Limb (tissue), 2 donors: ENCODE measurements around the gene NDST4.
"Not testable (repeated sequence)": the region's sequence is repeated elsewhere in the genome, so short reads cannot be mapped to it uniquely, and the experiment has no call there.

Experiments
- DNase-seq, 2 donors: peaks; one replicate each; pipeline ENCODE4 v3.0.0-alpha.2; 2016; ENCODE audit errors: extremely low spot score in 2 of 2

Gene NDST4

GRCh38 chr4:115054836-115055235, 58.6 kb downstream of the NDST4 start:
- DNase-seq: no peak

GRCh38 chr4:115053313-115053712, 60.1 kb downstream of the NDST4 start:
- no peak for DNase-seq

- no peak for DNase-seq
These were observed 70.9 kb downstream of the NDST4 start for GRCh38 chr4:115042496-115042895.

GRCh38 chr4:115030281-115030680, 83.1 kb downstream of the NDST4 start:
- no peak for DNase-seq

GRCh38 chr4:115028682-115029410, 84.6 kb downstream of the NDST4 start:
- no peak for DNase-seq

- no peak for DNase-seq
These were observed 113.5 kb downstream of the NDST4 start for GRCh38 chr4:114999880-115000279.

- no peak for DNase-seq
These were observed 115.1 kb downstream of the NDST4 start for GRCh38 chr4:114998316-114998715.

- DNase-seq: no peak
These were observed 115.7 kb downstream of the NDST4 start for GRCh38 chr4:114997576-114998247.

GRCh38 chr4:114986133-114986532, 127.3 kb downstream of the NDST4 start:
- no peak for DNase-seq

- DNase-seq: no peak
These were observed 132.3 kb downstream of the NDST4 start for GRCh38 chr4:114980932-114981708.

- DNase-seq: not testable (repeated sequence)
These were observed 133.0 kb downstream of the NDST4 start for GRCh38 chr4:114980399-114980798.

GRCh38 chr4:114976901-114977300, 136.5 kb downstream of the NDST4 start:
- no peak for DNase-seq

GRCh38 chr4:114964026-114964425, 149.4 kb downstream of the NDST4 start:
- no peak for DNase-seq

- no peak for DNase-seq
These were observed 167.8 kb downstream of the NDST4 start for GRCh38 chr4:114945616-114946015.

GRCh38 chr4:114941503-114941902, 171.9 kb downstream of the NDST4 start:
- DNase-seq: no peak

GRCh38 chr4:114927881-114928280, 185.5 kb downstream of the NDST4 start:
- DNase-seq: no peak

GRCh38 chr4:114926583-114926982, 186.8 kb downstream of the NDST4 start:
- DNase-seq: peak in 1 of 2 donors; percentile 65

- DNase-seq: no peak
These were observed 189.1 kb downstream of the NDST4 start for GRCh38 chr4:114924311-114924710.

GRCh38 chr4:114922592-114922933, 190.9 kb downstream of the NDST4 start:
- DNase-seq: no peak

- no peak for DNase-seq
These were observed 191.4 kb downstream of the NDST4 start for GRCh38 chr4:114921790-114922591.

- DNase-seq: no peak
These were observed 192.2 kb downstream of the NDST4 start for GRCh38 chr4:114921191-114921590.

GRCh38 chr4:114911111-114911510, 202.3 kb downstream of the NDST4 start:
- DNase-seq: peak in 1 of 2 donors; percentile 44
